IMR-90 (cell line): Measurements from ENCODE around the gene EIF5A. TPM values are rescaled to one million over a fixed set of nuclear protein-coding genes. Genes with fewer than 3 reads are reported as not detected.
"Not testable (repeated sequence)": the region's sequence is repeated elsewhere in the genome, so short reads cannot be mapped to it uniquely, and the experiment has no call there.

ENCODE experiments used
- ATAC-seq: fragments of 200-7000 bp; cut with Tn5 transposase; 2 replicates; pipeline ENCODE4 v1.9.1; 2020; ENCODE audit warnings: low read depth, mild to moderate bottlenecking, moderate library complexity
- BruUV-seq: library from RNA; stranded (reverse); fragments of 400-500 nt; replicated peaks from 2 replicates; lab custom pipeline; 2021; lab: Mats Ljungman, UMichigan
- CTCF ChIA-PET: fragments of 300-600 bp; formaldehyde crosslinking; extraction: SDS; loops from one replicate; lab custom pipeline; 2021; ENCODE audit warnings: antibody characterized with exemption; lab: Yijun Ruan, JAX
- POLR2A ChIA-PET: fragments of 300-600 bp; sonication (Branson Sonifier 250); formaldehyde crosslinking; loops from one replicate; lab custom pipeline; 2022; ENCODE audit warnings: antibody characterized with exemption; ENCODE audit not compliant: unreplicated experiment; lab: Charles Lee
- DNase-seq: peaks from one replicate; pipeline ENCODE4 v3.0.0; 2013
- H2AFZ ChIP-seq: replicated peaks from 2 replicates; pipeline ENCODE3; 2013; ENCODE audit warnings: low read length, mild to moderate bottlenecking; ENCODE audit not compliant: poor library complexity
- H2AK5ac ChIP-seq: 2 replicates; pipeline ENCODE4 v1.6.1; 2013; ENCODE audit warnings: low read depth, low read length, inconsistent platforms
- H2AK9ac ChIP-seq: replicated peaks from 2 replicates; pipeline ENCODE3; 2013; ENCODE audit warnings: mild to moderate bottlenecking, low read depth, low read length, moderate library complexity; ENCODE audit not compliant: poor library complexity
- H2BK120ac ChIP-seq: 2 replicates; pipeline ENCODE4 v1.6.1; 2013; ENCODE audit warnings: low read depth, low read length, inconsistent platforms
- H2BK15ac ChIP-seq: 3 replicates; pipeline ENCODE4 v1.6.1; 2013; ENCODE audit warnings: low read depth, low read length, inconsistent platforms
- H2BK20ac ChIP-seq: 2 replicates; pipeline ENCODE4 v1.6.1; 2013; ENCODE audit warnings: low read depth, mild to moderate bottlenecking, inconsistent platforms, low read length, moderate library complexity
- H2BK5ac ChIP-seq: 2 replicates; pipeline ENCODE4 v1.6.1; 2013; ENCODE audit warnings: mild to moderate bottlenecking, low read depth, low read length, inconsistent platforms; ENCODE audit not compliant: poor library complexity, severe bottlenecking
- H3K14ac ChIP-seq: replicated peaks from 2 replicates; pipeline ENCODE4 v1.6.1; 2013; ENCODE audit warnings: low read depth, low read length, inconsistent platforms
- H3K18ac ChIP-seq: 2 replicates; pipeline ENCODE4 v1.6.1; 2013; ENCODE audit warnings: low read depth, low read length, control low read depth
- H3K23ac ChIP-seq: 2 replicates; pipeline ENCODE4 v1.6.1; 2013; ENCODE audit warnings: low read depth, low read length, inconsistent platforms
- H3K27ac ChIP-seq: 2 replicates; pipeline ENCODE4 v1.5.1; 2013; ENCODE audit warnings: mild to moderate bottlenecking, control low read depth, low read length; ENCODE audit not compliant: insufficient read depth
- H3K27me3 ChIP-seq: 2 replicates; pipeline ENCODE4 v1.6.1; 2013; ENCODE audit warnings: low read length; ENCODE audit not compliant: control insufficient read depth, insufficient read depth
- H3K36me3 ChIP-seq: 2 replicates; pipeline ENCODE4 v1.6.1; 2013; ENCODE audit warnings: low read length, mixed read lengths; ENCODE audit not compliant: control insufficient read depth, insufficient read depth
- H3K4ac ChIP-seq: 2 replicates; pipeline ENCODE4 v1.6.1; 2013; ENCODE audit warnings: low read depth, low read length, inconsistent platforms
- H3K4me1 ChIP-seq: 2 replicates; pipeline ENCODE4 v1.6.1; 2013; ENCODE audit warnings: low read length, mixed read lengths; ENCODE audit not compliant: control insufficient read depth, insufficient read depth
- H3K4me2 ChIP-seq: 2 replicates; pipeline ENCODE4 v1.6.1; 2013; ENCODE audit warnings: low read depth, mild to moderate bottlenecking, control low read depth, low read length, moderate library complexity
- H3K4me3 ChIP-seq: 2 replicates; pipeline ENCODE4 v1.5.1; 2013; ENCODE audit warnings: low read depth, mild to moderate bottlenecking, control low read depth, low read length, moderate library complexity; ENCODE audit not compliant: insufficient read depth
- H3K56ac ChIP-seq: 2 replicates; pipeline ENCODE4 v1.6.1; 2013; ENCODE audit warnings: low read length, inconsistent platforms; ENCODE audit not compliant: insufficient read depth; ENCODE audit errors: extremely low read depth
- H3K79me1 ChIP-seq, 2 experiments: 2 replicates each; pipeline ENCODE4 v1.6.1; 2013; ENCODE audit warnings: low read length in 2 of 2, inconsistent platforms in 1 of 2, low read depth in 1 of 2
- H3K9ac ChIP-seq: 2 replicates; pipeline ENCODE4 v1.6.1; 2013; ENCODE audit warnings: low read depth, low read length, control low read depth
- H3K9me1 ChIP-seq: 2 replicates; pipeline ENCODE4 v1.6.1; 2013; ENCODE audit warnings: low read length, inconsistent platforms; ENCODE audit not compliant: insufficient read depth
- H3K9me3 ChIP-seq: 2 replicates; pipeline ENCODE4 v1.6.1; 2013; ENCODE audit warnings: low read length; ENCODE audit not compliant: control insufficient read depth, insufficient read depth
- H4K20me1 ChIP-seq: 2 replicates; pipeline ENCODE4 v1.6.1; 2013; ENCODE audit warnings: low read length, inconsistent platforms; ENCODE audit not compliant: insufficient read depth
- H4K5ac ChIP-seq: 2 replicates; pipeline ENCODE4 v1.6.1; 2013; ENCODE audit warnings: mild to moderate bottlenecking, low read depth, low read length, control low read depth
- H4K8ac ChIP-seq, 2 experiments: 2 replicates each; pipeline ENCODE4 v1.6.1; 2013; ENCODE audit warnings: low read depth in 2 of 2, low read length in 2 of 2, control low read depth in 1 of 2, inconsistent platforms in 1 of 2
- H4K91ac ChIP-seq: 2 replicates; pipeline ENCODE4 v1.6.1; 2013; ENCODE audit warnings: low read depth, low read length, inconsistent platforms; ENCODE audit not compliant: insufficient read depth
- WGBS, 2 experiments: methylation state at CpG; one replicate each; pipeline versions ENCODE4 v1.1.5 to v1.1.7; 2013; ENCODE audit warnings: missing lambda C conversion rate in 2 of 2; ENCODE audit not compliant: insufficient read length in 1 of 2; ENCODE audit errors: extremely low coverage in 2 of 2; 5-methylcytosine and 5-hydroxymethylcytosine counted together
- dilution Hi-C: fragments of 300-500 bp; cut with HindIII; formaldehyde crosslinking; loops from one replicate; pipeline ENCODE4 v1.14.3; 2018; ENCODE audit warnings: low sequenced_read_pairs; ENCODE audit not compliant: unreplicated experiment
- in situ Hi-C: fragments of 300-500 bp; cut with MboI; formaldehyde crosslinking; loops from 3 replicates; pipeline ENCODE4 v1.14.3; 2019; ENCODE audit warnings: low sequenced_read_pairs, inconsistent platforms, mixed read lengths
- intact Hi-C: fragments of 100-400 bp; cut with micrococcal nuclease; formaldehyde crosslinking; loops from 2 replicates; pipeline ENCODE4 v1.10.0; 2022
- polyA plus RNA-seq, 3 experiments: library from polyadenylated mRNA; depleted of rRNA; stranded (reverse); fragments of >200 nt; gene quantifications; 2 replicates each; pipeline ENCODE4 v1.2.3, GENCODE V29; 2012; ENCODE audit warnings: low replicate concordance in 1 of 3
- total RNA-seq: library from RNA; depleted of rRNA; stranded (reverse); fragments of >200 nt; gene quantifications from 2 replicates; pipeline ENCODE4 v1.2.3, GENCODE V29; 2012

EIF5A gene
- total and polyA plus RNA-seq, 2 of the 4 experiments (the other 2 are of a cell fraction): 782 to 883 TPM

GRCh38 chr17:7335765-7336164 lies 28.3 kb downstream of the EIF5A start:
- H4K8ac ChIP-seq, intact Hi-C loops, H2AK9ac ChIP-seq, H3K27ac ChIP-seq, H3K4me3 ChIP-seq, H3K79me1 ChIP-seq, H2BK15ac ChIP-seq, BruUV-seq, H3K23ac ChIP-seq, H2BK5ac ChIP-seq, H2BK20ac ChIP-seq, dilution Hi-C loops, H4K5ac ChIP-seq, ATAC-seq, in situ Hi-C loops, H3K18ac ChIP-seq, H3K4me2 ChIP-seq, H2AK5ac ChIP-seq, CTCF ChIA-PET, H3K4ac ChIP-seq, H2BK120ac ChIP-seq, H4K20me1 ChIP-seq, H3K4me1 ChIP-seq, H2AFZ ChIP-seq, H3K9ac ChIP-seq, H3K56ac ChIP-seq, H4K91ac ChIP-seq, H3K14ac ChIP-seq, H3K36me3 ChIP-seq, H3K9me1 ChIP-seq, POLR2A ChIA-PET, H3K9me3 ChIP-seq, DNase-seq: not testable (repeated sequence)
- peaks cover 11% of the 10 kb centered on the region for H3K27me3 ChIP-seq
- 69% methylated on average over 6 of the region's 13 CpGs; no CpG with 5 or more reads in 1 of the 2 experiments for WGBS, 2 experiments
